ENCODE measurements around the gene BARX1.
"Not testable (repeated sequence)": the region's sequence is repeated elsewhere in the genome, so short reads cannot be mapped to it uniquely, and the experiment has no call there.

GRCh38 chr9:93939589-93939988 lies 15.6 kb downstream of the BARX1 start:
- not testable (repeated sequence) for TF ChIP-seq CTCF (IDR thresholded peaks at IDR 0.05; ENCODE audit: insufficient read depth, low read length, poor library complexity, severe bottlenecking); EZH2phosphoT487 (conservative IDR thresholded peaks at IDR 0.05; ENCODE audit: low read length)
